A549 (cell line): Measurements from ENCODE around the gene MYADM. TPM values are rescaled to one million over a fixed set of nuclear protein-coding genes. Genes with fewer than 3 reads are reported as not detected.

Source experiments
- ATAC-seq, 2 experiments: fragments of 200-7000 bp in 1 of 2; fragments of >200 bp in 1 of 2; cut with Nextera tagmentation in 1 of 2; cut with Tn5 transposase in 1 of 2; 3 replicates each; pipeline versions ENCODE4 v1.8.0 to v1.9.1; 2018 to 2020; ENCODE audit warnings: mild to moderate bottlenecking in 1 of 2, moderate library complexity in 1 of 2
- CTCF ChIA-PET: fragments of 300-600 bp; sonication (Branson Sonifier 250); formaldehyde crosslinking; extraction: SDS; loops from one replicate; lab custom pipeline; 2021; ENCODE audit warnings: antibody characterized with exemption, inconsistent platforms; lab: Yijun Ruan, JAX
- POLR2A ChIA-PET: fragments of 350-600 bp; formaldehyde crosslinking; extraction: SDS; loops from one replicate; lab custom pipeline; 2021; ENCODE audit warnings: antibody characterized with exemption, inconsistent platforms; lab: Yijun Ruan, JAX
- DNase-seq, 2 experiments: peaks; one replicate each; pipeline versions ENCODE4 v3.0.0 to v3.0.0-alpha.2; 2011 to 2016; ENCODE audit warnings: low read depth in 1 of 2, low spot score in 1 of 2
- FAIRE-seq: peaks from 2 replicates; lab custom pipeline; 2011; peaks lifted over from hg19 to GRCh38; lab: Jason Lieb, UNC
- H3K27ac ChIP-seq, 2 experiments: fragments of >200 bp; sonication (Bioruptor Twin); formaldehyde crosslinking; 3 replicates each; pipeline ENCODE4 v1.5.1; 2016 to 2017
- H3K4me1 ChIP-seq: fragments of >200 bp; sonication (Bioruptor Twin); formaldehyde crosslinking; 3 replicates; pipeline ENCODE4 v1.6.1; 2016
- H3K4me2 ChIP-seq: fragments of >200 bp; sonication (Bioruptor Twin); formaldehyde crosslinking; 3 replicates; pipeline ENCODE4 v1.6.1; 2016
- H3K4me3 ChIP-seq: fragments of >200 bp; sonication (Bioruptor Twin); formaldehyde crosslinking; 3 replicates; pipeline ENCODE4 v1.5.1; 2016
- H3K9me3 ChIP-seq: fragments of >200 bp; sonication (Bioruptor Twin); formaldehyde crosslinking; 3 replicates; pipeline ENCODE4 v1.6.1; 2016
- BHLHE40 ChIP-seq: IDR thresholded peaks from 2 replicates; pipeline ENCODE4 v1.6.1; 2012; ENCODE audit warnings: low read depth, low read length, inconsistent platforms
- CEBPB ChIP-seq, 2 experiments: fragments of >200 bp in 1 of 2; sonication (Bioruptor Twin) in 1 of 2; formaldehyde crosslinking in 1 of 2; IDR thresholded peaks; 2 replicates each; pipeline ENCODE4 v1.6.1; 2012 to 2016
- EHMT2 ChIP-seq: fragments of 200-600 bp; sonication (generic); IDR thresholded peaks from 2 replicates; pipeline ENCODE4 v1.6.1; 2016; ENCODE audit warnings: antibody characterized with exemption, low read depth, mild to moderate bottlenecking, moderate library complexity
- EP300 ChIP-seq, 2 experiments: fragments of >200 bp; sonication (Bioruptor Twin); formaldehyde crosslinking; IDR thresholded peaks; 2 replicates in 1 of 2; 3 replicates in 1 of 2; pipeline ENCODE4 v1.6.1; 2016 to 2017
- FOXS1 ChIP-seq: fragments of 250-450 bp; sonication (Bioruptor Pico); IDR thresholded peaks from 2 replicates; pipeline ENCODE4 v1.5.0; 2020; ENCODE audit warnings: mild to moderate bottlenecking, moderate library complexity
- GATA3 ChIP-seq: IDR thresholded peaks from 2 replicates; pipeline ENCODE4 v1.6.1; 2012; ENCODE audit warnings: borderline replicate concordance
- HEYL ChIP-seq: fragments of 250-450 bp; sonication (Bioruptor Pico); IDR thresholded peaks from 2 replicates; pipeline ENCODE4 v1.8.0; 2021; ENCODE audit warnings: mild to moderate bottlenecking, moderate library complexity
- HOXB13 ChIP-seq: fragments of 250-450 bp; sonication (Bioruptor Pico); IDR thresholded peaks from 2 replicates; pipeline ENCODE4 v1.5.0; 2020; ENCODE audit warnings: low read depth, mild to moderate bottlenecking, moderate library complexity
- JUN ChIP-seq, 2 experiments: fragments of >200 bp; sonication (Bioruptor Twin); formaldehyde crosslinking; IDR thresholded peaks; 2 replicates in 1 of 2; 3 replicates in 1 of 2; pipeline ENCODE4 v1.6.1; 2016 to 2017
- JUNB ChIP-seq: fragments of >200 bp; sonication (Bioruptor Twin); formaldehyde crosslinking; IDR thresholded peaks from 2 replicates; pipeline ENCODE4 v1.6.1; 2016
- MAZ ChIP-seq: fragments of 150-350 bp; IDR thresholded peaks from 2 replicates; pipeline ENCODE4 v1.6.1; 2014; ENCODE audit warnings: antibody characterized with exemption, low read depth, low read length, borderline replicate concordance
- MYC ChIP-seq: IDR thresholded peaks from 2 replicates; pipeline ENCODE4 v1.6.1; 2012; ENCODE audit warnings: mild to moderate bottlenecking, inconsistent platforms, low read length, improper control_type of control experiment, borderline replicate concordance
- NFE2L2 ChIP-seq: fragments of 150-350 bp; conservative IDR thresholded peaks from 2 replicates; pipeline ENCODE4 v1.6.1; 2014; ENCODE audit warnings: low read length
- NPAS2 ChIP-seq: fragments of 250-450 bp; sonication (Bioruptor Pico); IDR thresholded peaks from 2 replicates; pipeline ENCODE4 v1.8.0; 2022; ENCODE audit warnings: mild to moderate bottlenecking, moderate library complexity, borderline replicate concordance
- NR3C1 ChIP-seq: fragments of >200 bp; sonication (Bioruptor Twin); formaldehyde crosslinking; IDR thresholded peaks from 3 replicates; pipeline ENCODE4 v1.6.1; 2017
- PHF8 ChIP-seq: fragments of 200-600 bp; sonication (generic); IDR thresholded peaks from 2 replicates; pipeline ENCODE4 v1.6.1; 2016; ENCODE audit warnings: low read depth, mild to moderate bottlenecking, antibody characterized with exemption, moderate library complexity, borderline replicate concordance
- RCOR1 ChIP-seq: fragments of 150-350 bp; IDR thresholded peaks from 2 replicates; pipeline ENCODE4 v1.6.1; 2014; ENCODE audit warnings: antibody characterized with exemption, low read length, low read depth
- RNF2 ChIP-seq: fragments of 200-600 bp; sonication (generic); IDR thresholded peaks from 2 replicates; pipeline ENCODE4 v1.6.1; 2016; ENCODE audit warnings: low read depth, mild to moderate bottlenecking, antibody characterized with exemption, moderate library complexity, borderline replicate concordance
- SREBF2 ChIP-seq: fragments of 450-650 bp; IDR thresholded peaks from 2 replicates; pipeline ENCODE4 v1.6.1; 2014; ENCODE audit warnings: mild to moderate bottlenecking, moderate library complexity
- TFCP2L1 ChIP-seq: fragments of 250-450 bp; sonication (Bioruptor Pico); IDR thresholded peaks from 2 replicates; pipeline ENCODE4 v1.5.0; 2021; ENCODE audit warnings: mild to moderate bottlenecking
- TP53 ChIP-seq: fragments of 250-450 bp; sonication (Bioruptor Pico); IDR thresholded peaks from 2 replicates; pipeline ENCODE4 v1.5.0; 2021; ENCODE audit warnings: mild to moderate bottlenecking, moderate library complexity
- ZFP36 ChIP-seq: fragments of 450-650 bp; IDR thresholded peaks from 2 replicates; pipeline ENCODE4 v1.6.1; 2014; ENCODE audit warnings: borderline replicate concordance; ENCODE audit not compliant: partially characterized antibody
- ZNF302 ChIP-seq: fragments of 250-450 bp; sonication (Bioruptor Pico); IDR thresholded peaks from 2 replicates; pipeline ENCODE4 v1.9.0; 2021; ENCODE audit warnings: inconsistent platforms, mild to moderate bottlenecking, moderate library complexity
- ZSCAN20 ChIP-seq: fragments of 250-450 bp; sonication (Bioruptor Pico); IDR thresholded peaks from 2 replicates; pipeline ENCODE4 v1.8.0; 2022; ENCODE audit warnings: mild to moderate bottlenecking, moderate library complexity
- WGBS: methylation state at CpG from one replicate; pipeline ENCODE4 v1.1.6; 2017; ENCODE audit errors: missing lambda C conversion rate; 5-methylcytosine and 5-hydroxymethylcytosine counted together
- polyA plus RNA-seq, 4 experiments: library from polyadenylated mRNA; depleted of rRNA in 3 of 4; stranded (reverse); fragments of >200 nt; fragmentation: RNase III in 1 of 4; extraction: RNeasy Plus Mini Kit Qiagen cat#74134 plus additional on column Dnase treatment in 1 of 4; gene quantifications; 2 replicates in 3 of 4; 3 replicates in 1 of 4; pipeline ENCODE4 v1.2.3, GENCODE V29; 2011 to 2017
- TF ChIP-seq, protein P1 (sequence below): fragments of 250-450 bp; sonication (Bioruptor Pico); IDR thresholded peaks from 2 replicates; pipeline ENCODE4 v1.5.0; 2021; ENCODE audit warnings: mild to moderate bottlenecking, moderate library complexity, borderline replicate concordance
- TF ChIP-seq, protein P2 (sequence below): fragments of 200-600 bp; sonication (generic); IDR thresholded peaks from 2 replicates; pipeline ENCODE4 v1.6.1; 2016; ENCODE audit warnings: antibody characterized with exemption, mild to moderate bottlenecking, moderate library complexity
- TF ChIP-seq, protein P3 (sequence below): fragments of 450-650 bp; IDR thresholded peaks from 2 replicates; pipeline ENCODE4 v1.6.1; 2014; ENCODE audit warnings: antibody characterized with exemption

MYADM gene
- polyA plus RNA-seq, 2 of the 4 experiments (the other 2 are of a cell fraction): 37.7 to 90.7 TPM

DNA sequence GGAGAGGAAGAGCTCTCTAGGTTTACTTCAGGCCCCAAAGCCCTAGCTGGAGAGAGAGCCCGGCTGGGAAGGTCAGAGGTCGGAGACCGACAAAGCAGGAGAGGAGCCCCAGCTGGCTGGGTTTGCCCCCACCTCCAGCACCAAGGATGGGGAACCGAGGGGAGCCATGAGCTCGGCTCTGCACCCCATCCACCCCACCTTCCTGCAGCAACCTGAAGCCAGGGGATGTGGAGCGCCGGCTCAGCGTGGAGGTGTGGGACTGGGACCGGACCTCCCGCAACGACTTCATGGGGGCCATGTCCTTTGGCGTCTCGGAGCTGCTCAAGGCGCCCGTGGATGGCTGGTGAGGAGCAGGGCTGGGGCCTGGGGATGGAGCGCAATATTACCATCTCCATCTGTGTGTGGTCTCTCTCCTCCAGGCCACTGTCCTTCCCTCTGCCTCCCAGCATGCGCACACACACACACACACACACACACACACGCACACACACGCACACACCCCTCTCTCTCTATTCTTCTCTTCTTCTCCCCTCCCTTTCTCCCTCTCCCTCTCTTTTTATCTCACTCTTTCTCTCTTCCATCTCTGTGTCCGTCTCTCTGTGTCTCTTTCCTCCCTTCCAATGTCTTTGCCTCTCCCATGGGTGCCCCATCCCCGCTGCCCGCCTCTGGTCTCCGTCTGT, 24.8 kb downstream of the MYADM start:
- ChIA-PET POLR2A (interaction anchor here (0.5 kb wide), 1 partner anchor 17 kb away, joined by 6 read pairs; no protein-coding TSS in a partner anchor), CTCF (interaction anchor here (0.9 to 11.6 kb wide), 5 partner anchors 12 to 137 kb away, joined by 3 to 88 read pairs (median 5); no protein-coding TSS in a partner anchor)
- Histone ChIP-seq H3K4me3 (no peak overlapping the region), H3K4me2 (no peak overlapping the region), H3K4me1 (peaks cover 14% of the 10 kb centered on the region), H3K9me3 (no peaks in the 10 kb centered on the region), H3K27ac (no peak overlapping the region)
- DNase-seq (no peak), FAIRE-seq (no peak), ATAC-seq (0 out of 6 replicates have a peak, but pooled peaks of 1 of the 2 experiments have one; percentile 2)
- TF ChIP-seq RCOR1 (no peak), RNF2 (no peak), HEYL (CRISPR knock-in tag) (no peak), GATA3 (no peak), JUN (IDR thresholded peaks at IDR 0.05) (no peak), BHLHE40 (no peak), PHF8 (no peak), MYC (no peak), EHMT2 (no peak), JUNB (no peak), ZNF302 (CRISPR knock-in tag) (no peak), SREBF2 (no peak), CEBPB (IDR thresholded peaks at IDR 0.05) (no peak)
- TF ChIP-seq, protein P1, sequence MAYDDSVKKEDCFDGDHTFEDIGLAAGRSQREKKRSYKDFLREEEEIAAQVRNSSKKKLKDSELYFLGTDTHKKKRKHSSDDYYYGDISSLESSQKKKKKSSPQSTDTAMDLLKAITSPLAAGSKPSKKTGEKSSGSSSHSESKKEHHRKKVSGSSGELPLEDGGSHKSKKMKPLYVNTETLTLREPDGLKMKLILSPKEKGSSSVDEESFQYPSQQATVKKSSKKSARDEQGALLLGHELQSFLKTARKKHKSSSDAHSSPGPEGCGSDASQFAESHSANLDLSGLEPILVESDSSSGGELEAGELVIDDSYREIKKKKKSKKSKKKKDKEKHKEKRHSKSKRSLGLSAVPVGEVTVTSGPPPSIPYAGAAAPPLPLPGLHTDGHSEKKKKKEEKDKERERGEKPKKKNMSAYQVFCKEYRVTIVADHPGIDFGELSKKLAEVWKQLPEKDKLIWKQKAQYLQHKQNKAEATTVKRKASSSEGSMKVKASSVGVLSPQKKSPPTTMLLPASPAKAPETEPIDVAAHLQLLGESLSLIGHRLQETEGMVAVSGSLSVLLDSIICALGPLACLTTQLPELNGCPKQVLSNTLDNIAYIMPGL (CRISPR knock-in tag): no peak
- 87% methylated on average over 23 of the region's 23 CpGs for WGBS

DNA sequence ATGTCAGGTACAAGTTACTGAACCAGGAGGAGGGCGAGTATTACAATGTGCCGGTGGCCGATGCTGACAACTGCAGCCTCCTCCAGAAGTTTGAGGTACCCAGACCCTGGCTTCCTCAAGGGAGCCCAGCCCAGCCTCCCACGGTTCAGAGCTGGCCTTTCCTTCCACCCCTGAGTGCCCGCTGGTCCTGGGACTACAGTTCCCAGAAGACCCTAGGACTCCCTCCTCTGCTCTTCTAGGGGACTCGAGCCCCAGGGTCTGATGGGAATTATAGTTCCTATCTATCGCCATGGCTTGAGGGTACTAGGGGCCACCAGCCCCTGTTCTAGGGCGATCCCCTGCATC, 25.3 kb downstream of the MYADM start:
- DNase-seq (peak in 1 of 2 experiments; percentile 56), FAIRE-seq (no peak), ATAC-seq (peak; percentile 39 to 52; a peak in 5 of 6 replicates)
- POLR2A ChIA-PET: no interaction called here
- no peak overlapping the region for H3K27ac ChIP-seq
- WGBS: 63% methylated on average over 8 of the region's 8 CpGs
- H3K4me2 ChIP-seq: no peak overlapping the region
- H3K4me3 ChIP-seq: no peak overlapping the region
- CTCF ChIA-PET: no interaction called here
- TF ChIP-seq NFE2L2 (no peak), BHLHE40 (no peak), RCOR1 (no peak), HOXB13 (CRISPR knock-in tag) (no peak), NR3C1 (no peak), ZSCAN20 (CRISPR knock-in tag) (no peak), TFCP2L1 (CRISPR knock-in tag) (no peak)
- H3K4me1 ChIP-seq: peaks cover 14% of the 10 kb centered on the region
- H3K9me3 ChIP-seq: no peaks in the 10 kb centered on the region

DNA sequence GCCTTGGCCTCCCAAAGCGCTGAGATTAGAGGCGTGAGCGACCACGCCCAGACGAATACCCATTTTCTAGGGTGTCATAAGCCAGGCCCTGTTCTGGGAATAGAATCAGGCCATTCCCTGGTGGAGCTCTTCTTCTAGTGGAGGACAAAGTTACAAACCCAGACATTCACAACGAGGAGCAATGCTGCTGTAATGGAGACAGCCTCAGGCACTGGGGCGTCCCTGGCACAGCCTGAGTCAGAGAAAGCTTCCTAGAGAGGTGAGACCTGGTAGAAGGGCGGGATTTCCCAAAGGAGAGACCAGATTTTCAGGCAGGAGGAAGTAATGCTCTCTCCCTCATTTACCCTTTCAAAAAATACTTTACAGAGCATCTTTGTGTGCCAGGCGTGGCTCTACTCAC, 27.0 kb downstream of the MYADM start:
- ChIA-PET POLR2A (no interaction called here), CTCF (interaction anchor here (0.7 to 6.3 kb wide), 5 partner anchors 8 to 146 kb away, joined by 3 to 38 read pairs (median 3); partner anchors contain the start of genes CACNG7 and PRKCG)
- H3K27ac ChIP-seq: no peak overlapping the region
- peak in 1 of 2 experiments; percentile 51 for DNase-seq
- peak overlapping the region; percentile 5; the same call in 1 of the 3 replicates for H3K4me2 ChIP-seq
- 62% methylated on average over 9 of the region's 9 CpGs for WGBS
- no peak for ATAC-seq
- FAIRE-seq: no peak
- H3K4me1 ChIP-seq: peaks cover 15% of the 10 kb centered on the region; the same call in 2 of the 3 replicates
- H3K4me3 ChIP-seq: no peak overlapping the region
- no peaks in the 10 kb centered on the region for H3K9me3 ChIP-seq
- TF ChIP-seq, protein P2, sequence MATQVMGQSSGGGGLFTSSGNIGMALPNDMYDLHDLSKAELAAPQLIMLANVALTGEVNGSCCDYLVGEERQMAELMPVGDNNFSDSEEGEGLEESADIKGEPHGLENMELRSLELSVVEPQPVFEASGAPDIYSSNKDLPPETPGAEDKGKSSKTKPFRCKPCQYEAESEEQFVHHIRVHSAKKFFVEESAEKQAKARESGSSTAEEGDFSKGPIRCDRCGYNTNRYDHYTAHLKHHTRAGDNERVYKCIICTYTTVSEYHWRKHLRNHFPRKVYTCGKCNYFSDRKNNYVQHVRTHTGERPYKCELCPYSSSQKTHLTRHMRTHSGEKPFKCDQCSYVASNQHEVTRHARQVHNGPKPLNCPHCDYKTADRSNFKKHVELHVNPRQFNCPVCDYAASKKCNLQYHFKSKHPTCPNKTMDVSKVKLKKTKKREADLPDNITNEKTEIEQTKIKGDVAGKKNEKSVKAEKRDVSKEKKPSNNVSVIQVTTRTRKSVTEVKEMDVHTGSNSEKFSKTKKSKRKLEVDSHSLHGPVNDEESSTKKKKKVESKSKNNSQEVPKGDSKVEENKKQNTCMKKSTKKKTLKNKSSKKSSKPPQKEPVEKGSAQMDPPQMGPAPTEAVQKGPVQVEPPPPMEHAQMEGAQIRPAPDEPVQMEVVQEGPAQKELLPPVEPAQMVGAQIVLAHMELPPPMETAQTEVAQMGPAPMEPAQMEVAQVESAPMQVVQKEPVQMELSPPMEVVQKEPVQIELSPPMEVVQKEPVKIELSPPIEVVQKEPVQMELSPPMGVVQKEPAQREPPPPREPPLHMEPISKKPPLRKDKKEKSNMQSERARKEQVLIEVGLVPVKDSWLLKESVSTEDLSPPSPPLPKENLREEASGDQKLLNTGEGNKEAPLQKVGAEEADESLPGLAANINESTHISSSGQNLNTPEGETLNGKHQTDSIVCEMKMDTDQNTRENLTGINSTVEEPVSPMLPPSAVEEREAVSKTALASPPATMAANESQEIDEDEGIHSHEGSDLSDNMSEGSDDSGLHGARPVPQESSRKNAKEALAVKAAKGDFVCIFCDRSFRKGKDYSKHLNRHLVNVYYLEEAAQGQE: no peak
- TF ChIP-seq EHMT2 (no peak), HOXB13 (CRISPR knock-in tag) (no peak), NPAS2 (no peak), FOXS1 (CRISPR knock-in tag) (no peak), JUN (IDR thresholded peaks at IDR 0.05) (no peak), ZFP36 (no peak), TP53 (CRISPR knock-in tag) (no peak), NR3C1 (no peak), MAZ (no peak), EP300 (IDR thresholded peaks at IDR 0.05) (no peak)
- TF ChIP-seq, protein P3, sequence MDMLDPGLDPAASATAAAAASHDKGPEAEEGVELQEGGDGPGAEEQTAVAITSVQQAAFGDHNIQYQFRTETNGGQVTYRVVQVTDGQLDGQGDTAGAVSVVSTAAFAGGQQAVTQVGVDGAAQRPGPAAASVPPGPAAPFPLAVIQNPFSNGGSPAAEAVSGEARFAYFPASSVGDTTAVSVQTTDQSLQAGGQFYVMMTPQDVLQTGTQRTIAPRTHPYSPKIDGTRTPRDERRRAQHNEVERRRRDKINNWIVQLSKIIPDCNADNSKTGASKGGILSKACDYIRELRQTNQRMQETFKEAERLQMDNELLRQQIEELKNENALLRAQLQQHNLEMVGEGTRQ: no peak
